Activated naive CD4-positive, alpha-beta T cell treated with anti-CD3 and anti-CD28 coated beads for 36 hours (primary cell): ENCODE data around the gene SECTM1. TPM values are rescaled to one million over a fixed set of nuclear protein-coding genes. Genes with fewer than 3 reads are reported as not detected.
"Not testable (repeated sequence)": the region's sequence is repeated elsewhere in the genome, so short reads cannot be mapped to it uniquely, and the experiment has no call there.

Source experiments
- CTCF ChIA-PET: fragments of 350-600 bp; sonication (Branson Sonifier 250); formaldehyde crosslinking; loops from one replicate; lab custom pipeline; 2021; ENCODE audit warnings: antibody characterized with exemption; lab: Charles Lee
- DNase-seq: peaks from one replicate; pipeline ENCODE4 v3.0.0-alpha.2; 2020
- H3K27ac Mint-ChIP-seq: one replicate; pipeline ENCODE4 v1.8.0; 2021; ENCODE audit warnings: mild to moderate bottlenecking, mixed read lengths
- H3K27me3 Mint-ChIP-seq: one replicate; pipeline ENCODE4 v1.8.0; 2021; ENCODE audit warnings: low read depth, mixed read lengths
- H3K36me3 Mint-ChIP-seq: one replicate; pipeline ENCODE4 v1.8.0; 2021; ENCODE audit warnings: low read depth, mixed read lengths
- H3K4me1 Mint-ChIP-seq: one replicate; pipeline ENCODE4 v1.8.0; 2021; ENCODE audit warnings: low read depth, mixed read lengths
- H3K4me3 Mint-ChIP-seq: one replicate; pipeline ENCODE4 v1.8.0; 2021; ENCODE audit warnings: mild to moderate bottlenecking, moderate library complexity, mixed read lengths
- H3K9me3 Mint-ChIP-seq: one replicate; pipeline ENCODE4 v1.8.0; 2021; ENCODE audit warnings: mixed read lengths
- intact Hi-C: fragments of 100-400 bp; cut with micrococcal nuclease; formaldehyde crosslinking; loops from one replicate; pipeline ENCODE4 v1.15.1; 2023
- total RNA-seq, 2 experiments: library from RNA; stranded (reverse); gene quantifications; one replicate each; pipeline ENCODE4 v1.2.3, GENCODE V29; 2021

Gene SECTM1
- total RNA-seq, 2 experiments from 2014 or later, result 2.8 to 3.8 TPM

DNA sequence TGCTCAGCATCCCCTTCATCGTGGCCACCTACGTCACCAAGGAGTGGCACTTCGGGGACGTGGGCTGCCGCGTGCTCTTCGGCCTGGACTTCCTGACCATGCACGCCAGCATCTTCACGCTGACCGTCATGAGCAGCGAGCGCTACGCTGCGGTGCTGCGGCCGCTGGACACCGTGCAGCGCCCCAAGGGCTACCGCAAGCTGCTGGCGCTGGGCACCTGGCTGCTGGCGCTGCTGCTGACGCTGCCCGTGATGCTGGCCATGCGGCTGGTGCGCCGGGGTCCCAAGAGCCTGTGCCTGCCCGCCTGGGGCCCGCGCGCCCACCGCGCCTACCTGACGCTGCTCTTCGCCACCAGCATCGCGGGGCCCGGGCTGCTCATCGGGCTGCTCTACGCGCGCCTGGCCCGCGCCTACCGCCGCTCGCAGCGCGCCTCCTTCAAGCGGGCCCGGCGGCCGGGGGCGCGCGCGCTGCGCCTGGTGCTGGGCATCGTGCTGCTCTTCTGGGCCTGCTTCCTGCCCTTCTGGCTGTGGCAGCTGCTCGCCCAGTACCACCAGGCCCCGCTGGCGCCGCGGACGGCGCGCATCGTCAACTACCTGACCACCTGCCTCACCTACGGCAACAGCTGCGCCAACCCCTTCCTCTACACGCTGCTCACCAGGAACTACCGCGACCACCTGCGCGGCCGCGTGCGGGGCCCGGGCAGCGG, 41.2 kb upstream of the SECTM1 start:
- Mint-ChIP-seq H3K36me3 (no peaks in the 10 kb centered on the region), H3K4me1 (peaks cover 20% of the 10 kb centered on the region), H3K27me3 (peaks cover 40% of the 10 kb centered on the region), H3K4me3 (no peak overlapping the region), H3K9me3 (no peaks in the 10 kb centered on the region), H3K27ac (no peak overlapping the region)
- no peak for DNase-seq
- intact Hi-C loops, result no loop called here
- CTCF ChIA-PET, result no interaction called here

DNA sequence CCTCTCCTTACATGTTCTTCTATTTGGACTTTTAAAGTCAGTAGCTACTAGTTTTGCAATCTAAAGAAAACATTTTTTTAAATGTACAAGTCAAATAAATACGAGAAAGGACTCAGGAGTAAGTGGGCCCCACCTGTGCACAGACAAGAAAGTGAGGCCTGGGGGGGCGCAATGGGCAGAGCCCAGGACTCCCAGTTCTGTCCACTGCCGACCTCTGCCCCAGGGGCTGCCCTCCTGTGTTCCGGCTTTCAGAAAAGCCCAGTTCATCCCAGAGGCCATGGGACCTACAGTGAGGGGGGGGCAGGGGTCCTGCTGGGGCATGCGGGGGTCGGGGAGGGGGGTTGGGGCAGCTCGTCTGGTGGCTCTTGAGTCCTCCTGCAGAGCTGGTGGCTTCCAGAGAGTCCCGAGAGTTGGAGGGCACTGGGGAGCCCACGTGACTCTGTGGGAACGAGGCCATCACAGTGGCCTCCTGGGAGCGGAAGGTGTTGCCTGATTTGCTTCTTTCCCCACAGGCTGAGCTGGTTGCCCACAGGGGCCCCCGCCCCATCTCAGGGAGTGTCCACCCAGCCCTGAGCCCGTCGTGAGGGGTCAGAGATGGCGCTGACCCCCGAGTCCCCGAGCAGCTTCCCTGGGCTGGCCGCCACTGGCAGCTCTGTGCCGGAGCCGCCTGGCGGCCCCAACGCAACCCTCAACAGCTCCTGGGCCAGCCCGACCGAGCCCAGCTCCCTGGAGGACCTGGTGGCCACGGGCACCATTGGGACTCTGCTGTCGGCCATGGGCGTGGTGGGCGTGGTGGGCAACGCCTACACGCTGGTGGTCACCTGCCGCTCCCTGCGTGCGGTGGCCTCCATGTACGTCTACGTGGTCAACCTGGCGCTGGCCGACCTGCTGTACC, 40.4 kb upstream of the SECTM1 start:
- intact Hi-C loops, result no loop called here
- peaks cover 20% of the 10 kb centered on the region for H3K4me1 Mint-ChIP-seq
- CTCF ChIA-PET, result interaction anchor here (0.7 kb wide), 1 partner anchor 95 kb away, joined by 3 read pairs; no protein-coding TSS in a partner anchor
- no peaks in the 10 kb centered on the region for H3K9me3 Mint-ChIP-seq
- H3K4me3 Mint-ChIP-seq, result no peak overlapping the region
- H3K36me3 Mint-ChIP-seq, result no peaks in the 10 kb centered on the region
- peaks cover 45% of the 10 kb centered on the region for H3K27me3 Mint-ChIP-seq
- H3K27ac Mint-ChIP-seq, result no peak overlapping the region
- no peak for DNase-seq

GRCh38 chr17:82373072-82373452, 39.5 kb upstream of the SECTM1 start:
- DNase-seq, H3K27ac Mint-ChIP-seq, H3K9me3 Mint-ChIP-seq, intact Hi-C loops, H3K36me3 Mint-ChIP-seq, H3K4me3 Mint-ChIP-seq: not testable (repeated sequence)
- H3K4me1 Mint-ChIP-seq, result peaks cover 20% of the 10 kb centered on the region
- CTCF ChIA-PET, result interaction anchor here (0.6 to 0.7 kb wide), 2 partner anchors 94 to 259 kb away, joined by 3 to 5 read pairs; no protein-coding TSS in a partner anchor
- peaks cover 44% of the 10 kb centered on the region for H3K27me3 Mint-ChIP-seq

GRCh38 chr17:82372249-82373071, 38.9 kb upstream of the SECTM1 start:
- CTCF ChIA-PET, result interaction anchor here (0.6 kb wide), 1 partner anchor 259 kb away, joined by 5 read pairs; no protein-coding TSS in a partner anchor
- Mint-ChIP-seq H3K36me3 (no peaks in the 10 kb centered on the region), H3K9me3 (no peaks in the 10 kb centered on the region), H3K4me3 (no peak overlapping the region), H3K27me3 (peaks cover 44% of the 10 kb centered on the region), H3K27ac (no peak overlapping the region), H3K4me1 (peaks cover 20% of the 10 kb centered on the region)
- intact Hi-C loops, result no loop called here
- DNase-seq, result no peak

DNA sequence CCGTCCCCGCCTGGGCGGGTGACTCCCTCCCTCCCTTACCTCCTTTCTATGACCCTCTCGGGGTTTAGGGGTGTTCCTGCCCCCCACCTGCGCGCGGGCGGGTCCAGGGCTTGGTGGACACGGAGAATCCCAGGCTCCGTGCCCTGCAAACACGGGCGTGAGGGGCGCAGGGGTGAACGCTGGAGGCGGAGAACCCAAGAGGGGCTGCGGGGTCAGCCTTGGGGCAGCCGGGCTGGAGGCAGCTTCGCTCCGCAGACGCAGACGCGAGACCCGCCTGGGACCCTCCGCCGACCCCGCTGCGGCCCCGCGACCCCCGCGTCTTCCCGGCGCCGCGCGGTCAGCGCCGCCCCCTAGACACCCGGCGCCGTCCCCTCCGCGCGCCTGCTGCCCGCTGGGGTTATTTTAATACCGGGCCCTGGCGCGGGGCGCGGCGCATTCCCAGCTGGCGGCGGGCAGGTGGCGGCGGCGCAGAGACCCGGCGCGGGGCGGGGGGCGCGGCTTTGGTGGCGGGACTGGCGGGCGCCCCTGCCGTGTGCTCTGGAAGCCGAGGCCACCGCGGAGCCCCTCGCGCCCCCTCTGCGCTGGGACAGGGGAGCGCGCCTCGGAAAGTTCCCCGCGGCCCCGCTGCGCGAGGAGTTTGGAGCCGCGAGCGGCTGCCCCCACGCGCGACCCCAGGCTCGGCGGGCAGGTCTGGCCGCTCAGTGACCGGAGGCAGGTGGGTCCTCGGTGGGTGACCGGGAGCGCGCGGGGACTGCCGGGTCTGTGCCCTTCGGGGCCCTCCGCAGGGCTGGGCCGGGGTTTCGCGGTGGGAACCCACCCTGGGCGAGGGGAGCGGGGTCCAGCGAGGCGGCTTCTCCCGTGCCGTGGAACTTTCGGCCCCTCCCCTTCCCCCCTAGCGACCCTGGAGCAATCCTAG, 38.0 kb upstream of the SECTM1 start, which contains the start of gene UTS2R:
Gene UTS2R, plus strand, starts transcription at position 433 of the 916 bp plus-strand sequence. CDS start 2,560 bp downstream, outside the sequence.
- Mint-ChIP-seq H3K4me3 (peak within 1 kb of the TSS; percentile 41), H3K36me3 (no peaks in the 10 kb centered on the region), H3K9me3 (no peaks in the 10 kb centered on the region), H3K4me1 (peaks cover 20% of the 10 kb centered on the region), H3K27me3 (peaks cover 44% of the 10 kb centered on the region), H3K27ac (no peak within 1 kb of the TSS)
- DNase-seq, result no peak
- intact Hi-C loops, result no loop called here
- CTCF ChIA-PET, result interaction anchor here (1.3 kb wide), 1 partner anchor 136 kb away, joined by 5 read pairs; no protein-coding TSS in a partner anchor

DNA sequence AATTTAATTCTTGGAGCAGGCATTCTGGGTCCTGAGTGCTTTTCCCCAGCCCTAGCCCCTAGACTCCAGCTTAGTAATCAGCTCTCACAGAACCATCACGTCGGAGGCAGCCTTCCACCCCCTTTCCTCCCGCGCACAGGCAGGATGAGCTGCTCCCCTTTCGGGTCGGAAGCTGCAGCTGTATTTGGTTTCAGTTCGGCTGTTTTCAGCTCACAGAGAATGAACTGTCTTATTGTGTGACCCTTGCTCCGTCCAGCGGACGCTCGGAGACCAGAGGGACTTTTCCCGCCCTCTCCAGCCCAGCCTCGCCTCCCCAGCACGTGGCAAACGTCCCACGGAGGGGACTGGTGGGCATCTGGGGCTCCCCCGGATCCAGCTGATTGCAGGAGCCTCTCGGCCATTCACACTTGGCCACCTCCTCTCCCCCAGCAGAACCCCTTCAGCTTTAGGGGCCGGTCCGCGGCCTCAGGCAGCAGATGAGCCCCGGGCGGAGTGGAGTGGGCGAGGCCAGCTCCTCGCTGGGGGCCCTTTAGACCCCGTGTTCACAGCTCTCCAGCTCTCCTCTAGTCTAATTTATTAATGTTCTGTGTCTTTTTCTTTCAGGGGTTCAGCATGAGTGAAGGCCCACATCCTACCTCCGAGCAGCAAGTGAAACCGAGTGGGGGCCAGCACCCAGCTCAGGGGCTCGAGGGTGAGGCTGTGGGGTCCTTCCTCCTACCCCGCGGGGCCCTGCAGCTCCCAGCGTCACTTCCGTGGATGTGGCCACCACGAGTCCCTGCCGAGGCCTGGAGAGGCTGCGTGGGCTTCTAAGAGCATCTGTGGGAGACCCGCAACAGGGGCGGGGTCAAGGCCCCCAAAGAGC, 37.1 kb upstream of the SECTM1 start:
- H3K27me3 Mint-ChIP-seq, result peaks cover 36% of the 10 kb centered on the region
- DNase-seq, result peak; percentile 55
- peak overlapping the region; percentile 41 for H3K4me3 Mint-ChIP-seq
- intact Hi-C loops, result no loop called here
- H3K36me3 Mint-ChIP-seq, result no peaks in the 10 kb centered on the region
- CTCF ChIA-PET, result interaction anchor here (1.2 to 1.4 kb wide), 3 partner anchors 21 to 135 kb away, joined by 3 to 5 read pairs (median 3); no protein-coding TSS in a partner anchor
- no peak overlapping the region for H3K27ac Mint-ChIP-seq
- H3K9me3 Mint-ChIP-seq, result no peaks in the 10 kb centered on the region
- H3K4me1 Mint-ChIP-seq, result peaks cover 20% of the 10 kb centered on the region

GRCh38 chr17:82369211-82369610, 35.6 kb upstream of the SECTM1 start:
- Mint-ChIP-seq H3K4me1 (peaks cover 20% of the 10 kb centered on the region), H3K27me3 (peaks cover 34% of the 10 kb centered on the region), H3K36me3 (no peaks in the 10 kb centered on the region), H3K27ac (no peak overlapping the region), H3K4me3 (no peak overlapping the region), H3K9me3 (no peaks in the 10 kb centered on the region)
- DNase-seq, result no peak
- CTCF ChIA-PET, result interaction anchor here (0.6 to 1.4 kb wide), 2 partner anchors 57 to 68 kb away, joined by 3 read pairs; no protein-coding TSS in a partner anchor
- intact Hi-C loops, result no loop called here

- no peak overlapping the region for H3K27ac Mint-ChIP-seq
- no peak for DNase-seq
- H3K9me3 Mint-ChIP-seq, result no peaks in the 10 kb centered on the region
- intact Hi-C loops, result no loop called here
- CTCF ChIA-PET, result no interaction called here
- H3K4me3 Mint-ChIP-seq, result no peak overlapping the region
- peaks cover 17% of the 10 kb centered on the region for H3K4me1 Mint-ChIP-seq
- peaks cover 26% of the 10 kb centered on the region for H3K27me3 Mint-ChIP-seq
- H3K36me3 Mint-ChIP-seq, result no peaks in the 10 kb centered on the region
Observed at GRCh38 chr17:82367724-82368524, 34.4 kb upstream of the SECTM1 start.

- Mint-ChIP-seq H3K27me3 (peaks cover 20% of the 10 kb centered on the region), H3K36me3 (no peaks in the 10 kb centered on the region), H3K27ac (no peak overlapping the region), H3K4me3 (no peak overlapping the region), H3K4me1 (peaks cover 11% of the 10 kb centered on the region), H3K9me3 (no peaks in the 10 kb centered on the region)
- DNase-seq, result no peak
- intact Hi-C loops, result no loop called here
- CTCF ChIA-PET, result interaction anchor here (0.6 to 1.5 kb wide), 6 partner anchors 20 to 211 kb away, joined by 3 to 4 read pairs (median 3); no protein-coding TSS in a partner anchor
Observed at GRCh38 chr17:82366749-82367148, 33.2 kb upstream of the SECTM1 start.
